GM18858 (cell line): ENCODE measurements around the gene FBXO27.
"Not testable (repeated sequence)": the region's sequence is repeated elsewhere in the genome, so short reads cannot be mapped to it uniquely, and the experiment has no call there.

Experiments
- ATAC-seq: cut with Tn5 transposase; IDR thresholded peaks from one replicate; pipeline ENCODE4 v1.9.1; 2021; ENCODE audit not compliant: unreplicated experiment

Gene FBXO27

GRCh38 chr19:38989066-38989605, 43.2 kb downstream of the FBXO27 start:
- no peak for ATAC-seq

- ATAC-seq: not testable (repeated sequence)
Measured at GRCh38 chr19:38988627-38989026, 43.7 kb downstream of the FBXO27 start.

GRCh38 chr19:38987745-38988144, 44.6 kb downstream of the FBXO27 start:
- ATAC-seq: not testable (repeated sequence)

GRCh38 chr19:38985262-38985661, 47.1 kb downstream of the FBXO27 start:
- ATAC-seq: no peak

- ATAC-seq: no peak
Measured at GRCh38 chr19:38980583-38981374, 51.6 kb downstream of the FBXO27 start.

GRCh38 chr19:38979812-38980211, 52.5 kb downstream of the FBXO27 start:
- no peak for ATAC-seq

- no peak for ATAC-seq
Measured at GRCh38 chr19:38978326-38978689, 54.0 kb downstream of the FBXO27 start.

- no peak for ATAC-seq
Measured at GRCh38 chr19:38977445-38978325, 54.7 kb downstream of the FBXO27 start.

- no peak for ATAC-seq
Measured at GRCh38 chr19:38975861-38976271, 56.5 kb downstream of the FBXO27 start.

- no peak for ATAC-seq
Measured at GRCh38 chr19:38975214-38975860, 57.0 kb downstream of the FBXO27 start, which contains the start of gene FBXO17. Gene FBXO17, minus strand, starts transcription at chr19:38975742. Its CDS starts 25,423 bp downstream, at chr19:38950319.

- no peak for ATAC-seq
Measured at GRCh38 chr19:38974624-38975213, 57.6 kb downstream of the FBXO27 start.
